Esophagus muscularis mucosa (tissue), 3 donors: ENCODE data around the gene LRP5.

Experiments
- CTCF ChIP-seq, 3 experiments: fragments of 200-600 bp in 2 of 3; fragments of 450-650 bp in 1 of 3; sonication (generic) in 2 of 3; IDR thresholded peaks; one replicate each; pipeline ENCODE4 v1.5.1; 2017 to 2019; ENCODE audit warnings: antibody characterized with exemption in 3 of 3, mild to moderate bottlenecking in 2 of 3, moderate library complexity in 1 of 3
- POLR2A ChIP-seq: fragments of 450-650 bp; IDR thresholded peaks from one replicate; pipeline ENCODE4 v1.6.1; 2017; ENCODE audit warnings: antibody characterized with exemption, moderate library complexity, mild to moderate bottlenecking, low read depth

DNA sequence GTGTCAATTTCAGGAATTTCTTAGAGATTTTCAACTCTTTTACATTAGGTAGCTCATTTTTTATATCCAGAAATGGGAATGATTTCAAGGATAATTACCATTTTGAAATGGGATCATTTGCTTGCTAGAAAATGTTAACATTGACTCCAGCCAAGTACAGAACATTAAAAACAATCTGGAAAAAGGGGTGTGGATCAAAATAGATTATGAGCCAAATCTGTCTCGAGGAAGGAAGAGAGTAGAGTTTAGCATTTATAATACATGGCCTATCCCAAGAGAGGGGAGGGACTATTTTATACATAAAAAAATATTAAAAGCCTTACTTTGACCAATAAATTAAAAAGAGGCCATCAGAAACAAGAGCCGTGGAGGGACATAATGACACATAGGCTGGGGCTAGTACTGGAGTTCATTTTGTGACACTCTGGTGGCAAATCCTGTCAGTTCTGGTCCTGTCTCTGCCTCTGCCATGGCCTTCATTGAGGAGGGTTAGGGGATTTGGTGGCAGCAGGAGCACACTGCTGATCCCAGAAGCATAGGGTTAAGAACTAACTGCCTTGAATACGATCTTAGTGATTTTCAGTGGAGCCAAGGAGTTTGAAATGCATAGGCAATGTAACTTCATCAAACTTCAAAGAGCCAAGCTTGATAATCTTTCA lies 168.6 kb downstream of the LRP5 start:
- TF ChIP-seq CTCF (IDR thresholded peaks at IDR 0.05), result no peak
- TF ChIP-seq POLR2A, result no peak
